GM21825 (cell line): ENCODE results near the gene FUT7.
A peak's percentile ranks its signal among the peaks of the same experiment; 100 is the strongest.
"Not testable (repeated sequence)": the region's sequence is repeated elsewhere in the genome, so short reads cannot be mapped to it uniquely, and the experiment has no call there.

ENCODE experiments used
- ATAC-seq: cut with Tn5 transposase; IDR thresholded peaks from one replicate; pipeline ENCODE4 v1.9.1; 2021; ENCODE audit warnings: mild to moderate bottlenecking, moderate library complexity; ENCODE audit not compliant: unreplicated experiment

Gene FUT7

DNA sequence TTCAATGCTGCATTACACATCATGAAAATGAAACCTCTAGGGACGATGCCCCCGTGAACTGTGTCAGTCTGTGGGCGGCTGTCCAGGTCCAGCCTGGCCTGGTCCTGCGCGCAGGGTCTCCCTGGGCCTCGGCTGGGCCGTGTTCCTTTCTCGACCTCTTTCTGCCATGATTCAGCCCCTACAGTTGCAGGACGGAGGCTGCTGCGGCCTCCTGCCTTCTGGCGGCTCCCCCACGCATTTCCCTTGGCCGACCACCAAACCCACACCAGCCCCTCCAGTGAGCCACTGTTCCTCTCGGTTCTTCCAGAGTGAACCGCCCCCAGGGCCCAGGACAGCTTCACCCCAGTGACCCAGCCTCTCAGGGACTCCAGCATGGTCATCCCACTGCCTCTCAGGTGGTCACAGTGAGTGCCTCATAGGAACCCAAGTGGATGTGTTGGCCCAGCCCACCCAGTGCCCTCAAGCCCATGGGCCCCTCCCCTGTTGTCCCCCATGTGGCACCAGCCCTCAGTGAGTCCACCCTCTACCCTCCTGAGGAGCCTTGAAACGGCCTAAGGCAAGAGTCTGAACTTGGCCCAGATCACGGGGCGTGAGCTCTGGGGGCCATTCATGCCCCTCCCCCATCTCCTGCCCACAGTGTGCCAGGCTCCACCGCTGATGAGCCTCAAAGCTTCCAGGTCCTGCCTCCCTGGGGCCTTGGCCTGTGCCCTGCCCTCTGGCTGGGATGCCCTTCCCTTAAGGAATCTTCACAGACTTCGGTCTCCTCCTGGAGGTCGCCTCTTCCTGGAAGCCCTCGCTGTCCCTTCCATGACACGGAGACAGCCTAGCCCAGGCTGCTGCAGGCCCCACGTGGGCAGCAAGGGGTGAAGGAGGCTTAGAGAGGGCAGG lies 25.5 kb downstream of the FUT7 start:
- ATAC-seq, result no peak

DNA sequence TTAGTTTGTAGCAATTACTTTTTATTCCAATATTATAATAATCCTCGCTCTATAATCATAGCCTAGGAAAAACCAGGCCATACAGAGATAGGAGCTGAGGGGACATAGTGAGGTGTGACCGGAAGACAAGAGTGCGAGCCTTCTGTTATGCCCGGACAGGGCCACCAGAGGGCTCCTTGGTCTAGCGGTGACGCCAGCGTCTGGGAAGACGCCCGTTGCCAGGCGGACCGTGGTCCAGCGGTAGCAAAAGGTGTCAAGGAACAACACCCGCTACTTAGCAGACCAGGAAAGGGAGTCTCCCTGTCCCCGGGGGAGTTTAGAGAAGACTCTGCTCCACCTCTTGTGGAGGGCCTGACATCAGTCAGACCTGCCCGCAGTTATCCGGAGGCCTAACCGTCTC lies 27.6 kb downstream of the FUT7 start:
- ATAC-seq, result not testable (repeated sequence)

DNA sequence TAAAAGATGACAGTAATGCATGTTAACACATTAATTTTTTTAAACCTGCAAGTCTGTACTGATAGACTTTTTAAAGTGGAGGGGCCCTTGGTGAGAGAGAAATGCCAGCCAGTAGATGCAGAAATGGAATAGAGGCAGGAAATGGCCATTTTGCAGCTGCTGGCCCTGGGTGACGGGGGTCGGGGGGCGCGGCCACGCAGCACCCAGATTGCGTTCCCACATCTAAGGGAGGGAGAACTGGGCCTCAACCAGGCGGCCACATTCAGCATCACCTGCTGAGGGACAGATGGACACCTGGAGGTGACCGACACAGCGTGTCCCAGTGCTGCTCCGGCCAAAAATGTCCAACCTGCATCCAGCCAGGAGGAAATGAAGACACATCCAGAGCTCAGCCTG lies 29.2 kb downstream of the FUT7 start:
- no peak for ATAC-seq

DNA sequence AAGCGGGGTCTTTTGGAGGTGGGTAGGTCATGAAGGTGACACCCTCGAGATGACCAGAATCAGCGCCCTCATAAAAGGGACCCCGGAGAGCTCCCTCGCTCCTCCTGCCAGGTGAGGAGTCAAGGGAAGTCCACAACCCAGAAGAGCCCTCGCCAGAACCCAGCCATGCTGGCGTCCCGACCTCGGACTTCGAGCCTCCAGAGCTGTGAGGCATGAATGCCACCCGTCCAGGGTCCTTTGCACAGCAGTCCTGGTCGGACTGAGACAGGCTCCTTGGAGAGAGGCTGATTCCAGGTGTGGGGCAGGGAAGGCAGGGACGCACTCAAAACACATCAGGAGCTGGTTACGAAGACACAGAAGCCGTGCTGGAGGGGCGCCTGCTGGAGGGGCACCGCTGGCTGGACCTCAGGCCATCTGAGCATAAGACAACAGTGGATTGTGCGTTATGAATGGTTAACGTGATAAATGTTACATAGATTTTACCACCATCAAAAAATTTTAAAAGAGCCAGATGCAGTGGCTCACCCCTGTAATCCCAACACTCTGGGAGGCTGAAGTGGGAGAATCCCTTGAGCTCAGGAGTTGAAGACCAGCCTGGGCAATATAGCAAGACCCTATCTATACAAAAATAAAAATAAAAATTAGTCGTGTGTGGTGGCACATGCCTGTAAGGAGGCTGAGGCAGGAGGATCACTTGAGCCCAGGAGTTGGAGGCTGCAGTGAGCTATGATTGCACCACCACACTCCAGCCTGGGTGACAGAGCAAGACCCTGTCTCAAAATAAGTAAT lies 29.8 kb downstream of the FUT7 start:
- no peak for ATAC-seq

DNA sequence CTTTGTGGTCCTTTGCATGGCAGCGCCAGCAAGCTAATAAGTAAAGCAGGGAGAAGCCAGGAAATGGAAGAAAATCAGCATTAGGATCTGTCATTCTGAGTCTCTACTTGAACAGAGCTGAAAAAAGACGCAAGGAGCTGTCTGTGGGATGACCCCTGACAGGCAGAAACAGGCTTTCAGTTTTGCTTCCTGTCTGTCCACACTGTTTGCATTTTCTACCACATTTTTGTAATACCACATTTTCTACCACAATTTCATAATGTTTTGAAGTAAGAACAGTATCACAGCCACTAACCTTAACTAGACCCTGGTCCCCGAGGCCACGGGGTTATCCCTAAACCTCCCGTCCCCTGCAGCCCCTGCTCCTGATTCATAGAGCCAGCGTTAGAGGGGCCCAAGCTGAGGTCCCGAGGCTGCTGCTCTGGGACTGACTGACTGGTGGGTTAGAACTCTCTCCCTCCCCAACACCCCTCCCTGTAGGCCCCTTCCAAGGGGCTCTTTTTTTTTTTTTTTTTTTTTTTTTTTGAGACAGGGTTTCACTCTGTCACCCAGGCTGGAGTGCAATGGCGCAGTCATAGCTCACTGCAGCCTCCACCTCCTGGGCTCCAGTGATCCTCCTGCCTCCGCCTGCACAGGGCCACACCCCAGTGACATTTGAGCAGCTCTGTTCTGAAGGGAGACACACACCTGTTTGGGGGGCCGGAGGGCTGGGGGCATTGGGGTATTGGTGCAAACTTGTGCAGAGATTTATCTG lies 31.5 kb downstream of the FUT7 start:
- ATAC-seq, result peak; percentile 60

DNA sequence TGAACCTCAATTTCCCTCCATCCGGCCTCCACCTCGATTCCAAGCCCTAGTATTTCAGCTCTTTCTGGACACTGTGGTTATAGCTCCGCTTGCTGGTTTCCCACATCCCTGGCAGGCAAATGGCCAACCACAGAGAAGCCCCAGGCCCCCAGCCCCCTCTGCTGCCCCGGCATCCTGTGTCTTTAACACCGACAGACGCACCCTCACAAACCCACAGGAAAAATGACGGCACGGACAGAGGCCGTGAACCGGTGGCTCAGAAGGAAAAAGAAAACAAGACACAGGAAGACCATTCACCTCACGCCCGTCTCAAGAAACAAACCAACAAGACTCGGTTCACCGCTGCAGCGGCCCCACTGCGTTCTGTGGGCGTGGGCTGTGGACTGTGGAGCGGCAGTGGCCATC lies 34.1 kb downstream of the FUT7 start:
- ATAC-seq, result no peak

DNA sequence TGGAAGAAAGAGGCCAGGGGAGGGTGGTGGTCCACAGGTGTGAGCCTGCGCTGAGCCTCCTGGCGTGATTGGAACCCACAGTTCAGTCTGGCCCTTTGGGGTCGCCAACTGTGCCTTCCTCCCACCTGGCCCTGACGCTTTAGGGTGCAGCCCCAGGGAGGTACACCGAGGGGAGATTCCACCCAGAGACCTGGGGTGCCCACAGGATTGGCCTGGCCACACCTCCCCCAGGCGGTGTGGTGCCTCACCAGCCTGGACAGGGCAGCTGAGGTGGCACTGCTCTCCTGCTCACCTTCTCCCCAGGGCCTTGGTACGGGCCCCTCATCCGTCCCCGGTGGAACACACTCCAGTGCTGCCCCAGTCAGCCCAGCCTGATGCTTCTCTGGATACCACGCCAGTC lies 34.5 kb downstream of the FUT7 start:
- no peak for ATAC-seq

DNA sequence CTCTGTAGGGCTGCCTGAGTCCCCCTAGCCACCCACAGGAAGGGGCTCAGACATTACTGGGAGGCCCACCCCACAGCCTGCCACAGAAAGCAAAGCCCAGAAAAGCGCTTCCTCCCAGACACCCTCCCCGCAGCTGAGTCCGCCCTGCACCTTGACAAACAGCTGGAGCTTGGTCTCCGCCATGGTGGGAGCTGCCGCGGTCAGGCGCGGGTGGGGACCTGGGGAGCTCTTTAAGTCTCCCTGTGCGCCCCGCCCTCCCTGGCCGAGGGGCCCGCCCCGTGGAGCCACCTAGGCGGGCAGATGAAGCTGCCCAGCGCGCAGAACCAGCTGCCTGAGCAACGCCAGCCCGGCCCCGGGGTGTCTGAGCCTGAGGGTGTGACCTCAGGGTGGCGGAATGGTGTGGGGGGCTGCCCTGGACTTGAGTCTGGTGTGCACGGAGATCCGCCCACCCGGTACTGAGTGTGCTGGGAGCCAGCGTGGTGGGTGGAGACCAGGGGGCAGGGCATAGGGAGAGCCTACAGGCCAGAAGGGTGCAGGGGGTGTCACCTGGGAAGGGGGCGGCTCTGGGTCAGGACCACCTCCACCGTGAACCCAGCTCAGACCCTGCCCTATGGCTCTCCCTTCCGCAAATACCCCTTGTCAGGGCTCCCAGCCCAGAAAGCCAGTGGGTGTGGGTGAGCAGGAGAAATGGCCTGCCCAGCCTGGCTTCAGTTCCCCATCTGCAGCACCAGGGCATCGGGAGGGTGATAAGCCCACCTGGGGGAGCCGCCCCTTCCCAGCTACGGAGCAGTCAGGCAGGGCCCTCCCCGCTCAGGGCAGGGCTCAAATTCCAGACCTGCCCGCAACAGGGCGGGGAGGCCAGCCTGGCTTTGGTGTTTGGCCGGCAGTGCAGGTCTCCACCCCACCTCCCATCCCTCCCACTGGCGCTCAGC lies 35.3 kb downstream of the FUT7 start, which contains the start of gene CLIC3:
Gene CLIC3, minus strand, starts transcription at position 208 of the 932 bp plus-strand sequence. Its CDS starts 25 bp downstream, at position 183.
- ATAC-seq, result no peak

DNA sequence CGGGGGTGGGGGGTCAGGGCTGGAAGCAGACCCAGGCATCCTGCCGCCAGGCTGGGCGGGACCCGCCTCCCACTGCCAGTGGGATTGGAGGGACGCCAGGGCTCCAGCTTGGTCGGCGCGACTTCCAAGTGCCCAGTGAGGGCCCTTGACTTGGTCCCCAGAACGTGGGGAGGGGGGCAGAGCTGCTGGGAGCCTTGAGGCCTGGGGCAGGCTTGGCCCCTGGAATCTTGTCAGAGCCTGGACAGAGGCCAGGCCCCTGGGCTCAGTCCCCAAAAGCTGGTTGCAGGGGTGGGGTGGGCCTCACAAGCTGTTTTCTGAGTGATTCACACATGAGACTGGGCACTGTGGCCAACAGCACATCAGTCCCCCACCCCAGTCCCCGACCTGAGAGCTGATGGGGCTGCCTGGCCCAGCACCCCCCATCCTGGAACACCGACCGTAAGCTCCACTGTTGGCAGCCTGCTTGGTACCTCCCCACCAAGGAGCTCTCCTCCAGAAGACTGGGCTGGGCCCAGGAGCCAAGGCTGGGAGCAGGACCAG lies 36.0 kb downstream of the FUT7 start:
- ATAC-seq, result no peak

DNA sequence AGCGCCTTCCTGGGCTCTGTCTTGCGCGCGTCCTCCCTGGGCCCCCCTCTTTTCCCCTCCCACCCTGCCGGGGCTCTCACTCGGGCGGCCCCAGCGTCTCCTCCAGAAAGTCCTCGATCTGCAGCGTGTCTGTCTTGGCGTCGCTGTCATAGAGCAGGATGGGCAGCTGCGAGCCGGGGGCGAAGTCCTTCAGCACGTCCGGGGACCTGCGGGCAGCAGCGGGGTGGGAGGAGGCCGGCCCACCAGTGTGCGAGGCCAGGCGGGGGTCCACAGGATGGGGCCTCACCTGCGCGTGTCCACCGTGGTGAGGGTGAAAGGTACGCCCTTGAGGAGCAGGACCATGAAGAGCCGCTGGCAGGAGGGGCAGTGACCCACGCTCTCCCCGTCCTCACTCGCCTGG lies 36.5 kb downstream of the FUT7 start:
- no peak for ATAC-seq

DNA sequence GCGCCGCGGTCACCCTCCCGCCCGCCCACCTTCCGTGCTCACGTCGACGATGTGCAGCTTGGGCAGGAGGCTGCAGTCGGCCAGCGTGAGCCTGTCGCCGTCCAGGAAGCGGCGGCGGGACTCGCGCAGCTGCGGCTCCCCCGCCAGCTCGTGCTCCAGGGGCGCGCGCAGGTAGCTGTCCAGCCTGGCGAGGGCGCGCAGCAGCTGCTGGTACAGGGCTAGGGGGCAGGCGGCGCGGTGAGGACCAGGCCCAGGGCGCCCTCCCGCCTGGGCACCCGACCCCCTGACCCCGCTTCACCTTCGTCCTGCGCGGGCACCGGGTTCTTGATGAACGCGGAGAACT lies 37.0 kb downstream of the FUT7 start:
- ATAC-seq, result no peak

DNA sequence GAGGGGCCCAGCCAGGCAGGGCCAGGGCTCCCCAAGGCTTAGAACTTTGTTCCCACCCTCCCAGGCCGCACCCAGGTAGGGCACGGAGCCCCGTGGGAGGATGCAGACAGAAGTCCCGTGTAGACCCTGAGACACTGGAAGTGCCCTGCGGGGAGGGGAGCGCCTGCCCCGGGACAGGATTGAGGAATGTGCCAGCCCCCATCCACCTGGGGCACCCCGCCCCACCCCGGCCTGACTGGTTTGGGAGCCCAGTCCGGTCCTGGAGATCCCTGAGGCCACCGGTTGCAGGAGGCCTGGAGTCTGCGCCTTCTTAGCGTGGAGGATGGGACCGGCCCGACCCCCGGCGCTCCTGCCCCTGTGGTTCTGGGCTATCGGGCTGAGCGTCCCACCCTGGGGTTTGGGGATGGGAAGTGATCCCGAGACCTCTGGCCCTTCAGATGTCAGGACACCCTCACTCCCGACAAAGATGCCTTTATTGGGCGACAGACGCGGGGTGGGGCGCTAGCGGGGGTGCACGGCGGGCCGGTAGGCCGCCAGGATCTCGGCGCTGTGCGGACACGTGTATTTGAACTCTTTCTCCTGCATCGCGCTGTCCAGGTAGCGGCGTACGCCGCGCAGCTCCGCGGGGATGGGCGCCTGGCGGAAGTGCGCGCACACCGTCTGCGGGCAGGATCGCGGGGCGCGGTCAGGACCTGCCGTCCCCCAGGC lies 37.6 kb downstream of the FUT7 start:
- no peak for ATAC-seq

DNA sequence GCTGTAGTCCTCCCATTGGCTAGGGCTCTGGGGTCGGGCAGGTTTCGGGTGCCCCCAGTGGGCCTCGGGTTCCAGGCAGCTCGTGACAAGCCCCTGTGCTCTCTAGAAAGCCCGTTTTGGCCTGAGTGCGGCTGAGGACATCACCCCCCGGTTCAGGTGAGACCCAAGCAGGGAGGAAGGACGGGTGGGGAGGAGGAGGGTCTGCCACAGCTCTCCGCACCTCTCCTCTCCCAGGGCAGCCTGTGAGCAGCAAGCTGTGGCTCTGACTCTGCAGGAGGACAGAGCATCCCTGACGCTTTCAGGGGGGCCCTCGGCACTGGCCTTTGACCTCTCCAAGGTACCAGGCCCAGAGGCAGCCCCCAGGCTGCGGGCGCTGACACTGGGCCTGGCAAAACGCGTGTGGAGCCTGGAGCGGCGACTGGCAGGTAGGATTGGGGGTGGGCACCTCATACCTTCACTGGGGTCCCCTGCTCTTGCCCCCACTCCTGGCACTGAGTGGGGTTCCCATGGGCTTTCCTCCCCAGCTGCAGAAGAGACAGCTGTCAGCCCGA lies 39.0 kb downstream of the FUT7 start:
- ATAC-seq, result no peak

DNA sequence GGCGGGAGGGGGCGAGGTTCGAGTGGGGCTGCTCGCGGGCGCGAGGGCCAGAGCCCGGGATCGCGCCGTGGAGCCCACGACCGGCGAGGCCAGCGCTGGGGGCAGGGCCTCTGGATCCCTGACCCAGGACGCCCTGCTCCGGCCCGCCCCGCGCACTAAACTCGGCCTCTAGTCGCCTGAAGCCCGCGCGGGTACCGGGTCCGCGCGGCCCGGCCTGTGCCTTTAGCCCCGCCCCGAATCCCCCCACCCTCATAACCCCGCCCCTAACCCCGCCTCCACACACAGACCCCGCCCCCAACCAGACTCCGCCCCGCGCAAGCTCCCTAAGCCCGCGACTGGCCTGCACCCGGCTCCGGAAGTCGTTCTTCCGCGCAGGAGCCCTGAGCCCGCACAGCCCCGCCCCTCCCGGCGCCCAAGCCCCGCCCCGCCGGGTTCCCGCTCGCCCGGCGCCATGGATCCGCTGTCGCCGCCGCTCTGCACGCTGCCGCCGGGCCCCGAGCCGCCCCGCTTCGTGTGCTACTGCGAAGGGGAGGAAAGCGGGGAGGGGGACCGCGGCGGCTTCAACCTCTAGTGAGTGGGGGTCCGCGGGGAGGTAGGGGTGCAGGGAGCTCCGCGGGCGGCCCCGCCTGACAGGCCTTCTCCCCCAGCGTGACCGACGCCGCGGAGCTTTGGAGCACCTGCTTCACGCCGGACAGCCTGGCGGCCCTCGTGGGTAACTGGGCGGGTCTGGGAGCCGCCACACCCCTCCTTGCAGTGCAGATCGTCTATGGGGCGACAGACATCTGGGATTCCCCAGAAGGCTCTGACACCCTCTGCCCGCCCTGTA lies 39.7 kb downstream of the FUT7 start, which contains the start of gene PAXX:
Gene PAXX, plus strand, starts transcription at position 430 of the 826 bp plus-strand sequence. Its CDS starts 22 bp downstream, at position 452.
- ATAC-seq, result peak; percentile 85

DNA sequence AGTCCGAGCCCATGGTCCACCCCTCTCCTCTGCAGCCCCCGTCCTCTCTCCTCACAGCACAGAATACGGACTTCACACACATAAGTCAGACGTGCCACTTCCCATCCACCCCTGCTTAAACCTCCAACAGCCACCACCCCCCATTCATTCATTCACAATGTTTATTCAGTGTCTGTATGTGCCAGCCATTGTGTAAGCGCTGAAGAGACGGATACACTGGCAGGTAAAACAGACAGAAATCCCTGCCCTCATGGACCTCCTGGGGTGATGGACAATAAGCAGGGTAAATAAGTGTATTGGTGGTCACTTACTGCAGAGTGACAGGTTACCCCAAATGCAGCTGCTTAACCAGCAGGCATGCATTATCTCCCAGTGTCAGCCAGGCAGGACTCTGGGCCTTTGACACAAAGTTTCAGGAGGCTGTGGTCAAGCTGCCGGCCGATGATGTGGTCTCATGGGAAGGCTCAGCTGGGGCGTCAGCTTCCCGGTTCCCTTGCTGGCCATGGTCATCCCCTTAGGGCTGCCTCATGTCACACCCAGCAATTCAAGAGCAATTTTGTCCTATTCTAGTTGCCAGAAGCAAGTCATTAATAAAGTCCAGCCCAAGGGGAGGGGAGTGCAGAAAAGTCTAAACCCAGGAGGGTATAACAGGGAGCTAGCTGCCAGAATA lies 41.5 kb downstream of the FUT7 start:
- ATAC-seq, result no peak

DNA sequence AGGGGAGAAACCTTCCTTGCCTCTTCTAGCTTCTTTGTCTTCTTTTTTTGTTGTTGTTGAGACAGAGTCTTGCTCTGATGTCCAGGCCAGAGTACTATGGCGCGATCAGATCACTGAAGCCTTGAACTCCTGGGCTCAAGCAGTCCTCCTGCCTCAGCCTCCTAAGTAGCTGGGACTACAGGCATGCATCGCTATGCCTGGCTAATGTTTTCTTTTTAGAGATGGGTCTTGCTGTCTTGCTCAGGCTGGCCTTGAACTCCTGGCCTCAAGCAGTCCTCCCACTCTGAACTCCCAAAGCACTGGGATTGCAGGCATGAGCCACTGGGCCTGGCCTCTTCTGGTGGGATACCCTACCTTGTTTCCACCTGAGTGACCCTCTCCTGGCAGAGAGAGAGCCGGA lies 43.0 kb downstream of the FUT7 start:
- no peak for ATAC-seq

DNA sequence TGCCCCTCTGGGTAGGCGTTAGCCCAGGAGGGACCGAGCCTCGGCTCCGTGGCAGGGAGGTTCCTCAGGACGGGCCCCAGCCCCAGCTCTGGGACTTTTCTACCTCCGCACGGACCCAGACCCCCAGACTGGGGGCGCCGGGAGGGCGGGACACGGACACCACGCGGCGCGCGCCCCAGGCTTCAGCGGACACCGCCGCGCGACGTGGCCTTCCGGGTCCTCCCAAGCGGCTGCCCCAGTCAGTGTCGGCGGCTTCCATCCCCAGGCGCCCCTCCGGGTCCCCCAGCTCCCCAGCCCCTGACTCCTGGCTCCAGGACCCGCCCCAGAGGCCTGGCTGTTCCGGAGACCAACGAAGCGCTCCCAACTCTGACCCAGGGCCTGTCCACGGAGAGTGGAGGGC lies 46.0 kb downstream of the FUT7 start:
- no peak for ATAC-seq
